ENCODE data around the gene MCF2L.

MCF2L gene

DNA sequence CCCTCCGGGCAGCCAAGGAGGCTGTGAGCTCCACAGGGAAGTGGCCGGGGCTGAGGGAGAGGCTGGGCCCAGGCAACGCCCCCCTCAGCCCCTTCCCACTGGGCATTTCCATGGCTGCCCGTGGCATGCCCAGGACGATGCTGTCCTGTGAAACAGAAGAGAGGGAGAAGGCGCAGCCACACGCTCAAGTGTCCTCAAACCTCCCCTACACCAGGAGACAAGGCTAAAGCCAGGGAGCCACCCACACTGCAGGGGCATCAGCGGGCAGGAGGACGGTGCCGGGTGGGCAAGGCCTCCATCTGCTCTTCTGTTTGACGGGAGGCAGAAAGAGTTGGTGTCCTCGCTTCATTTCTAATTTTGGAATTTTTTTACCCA is 175.2 kb downstream of the MCF2L start:
- Mint-ChIP-seq H3K4me3 (no peak overlapping the region), H3K27me3 (ENCODE audit: low read depth) (peaks cover 6% of the 10 kb centered on the region), H3K36me3 (ENCODE audit: low read depth) (no peaks in the 10 kb centered on the region), H3K27ac (no peak overlapping the region), H3K9me3 (no peaks in the 10 kb centered on the region), H3K4me1 (ENCODE audit: low read depth) (no peaks in the 10 kb centered on the region)

DNA sequence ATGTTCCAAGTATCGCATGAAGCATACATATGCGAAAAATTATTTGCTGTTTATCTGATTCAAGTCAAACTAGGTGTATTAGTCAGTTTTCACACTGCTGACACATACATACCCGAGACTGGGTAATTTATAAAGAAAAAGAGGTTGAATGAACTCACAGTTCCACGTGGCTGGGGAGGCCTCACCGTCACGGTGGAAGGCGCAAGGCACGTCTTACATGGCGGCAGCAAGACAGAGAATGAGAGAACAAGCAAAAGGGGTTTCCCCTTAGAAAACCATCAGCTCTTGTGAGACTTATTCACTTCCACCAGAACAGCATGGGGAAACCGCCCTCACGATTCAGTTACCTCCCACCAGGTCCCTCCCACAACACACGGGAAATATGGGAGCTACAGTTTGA is 176.5 kb downstream of the MCF2L start:
- Mint-ChIP-seq H3K27ac (no peak overlapping the region), H3K9me3 (no peaks in the 10 kb centered on the region), H3K36me3 (ENCODE audit: low read depth) (no peaks in the 10 kb centered on the region), H3K4me1 (ENCODE audit: low read depth) (no peaks in the 10 kb centered on the region), H3K4me3 (no peak overlapping the region), H3K27me3 (ENCODE audit: low read depth) (peaks cover 6% of the 10 kb centered on the region)

DNA sequence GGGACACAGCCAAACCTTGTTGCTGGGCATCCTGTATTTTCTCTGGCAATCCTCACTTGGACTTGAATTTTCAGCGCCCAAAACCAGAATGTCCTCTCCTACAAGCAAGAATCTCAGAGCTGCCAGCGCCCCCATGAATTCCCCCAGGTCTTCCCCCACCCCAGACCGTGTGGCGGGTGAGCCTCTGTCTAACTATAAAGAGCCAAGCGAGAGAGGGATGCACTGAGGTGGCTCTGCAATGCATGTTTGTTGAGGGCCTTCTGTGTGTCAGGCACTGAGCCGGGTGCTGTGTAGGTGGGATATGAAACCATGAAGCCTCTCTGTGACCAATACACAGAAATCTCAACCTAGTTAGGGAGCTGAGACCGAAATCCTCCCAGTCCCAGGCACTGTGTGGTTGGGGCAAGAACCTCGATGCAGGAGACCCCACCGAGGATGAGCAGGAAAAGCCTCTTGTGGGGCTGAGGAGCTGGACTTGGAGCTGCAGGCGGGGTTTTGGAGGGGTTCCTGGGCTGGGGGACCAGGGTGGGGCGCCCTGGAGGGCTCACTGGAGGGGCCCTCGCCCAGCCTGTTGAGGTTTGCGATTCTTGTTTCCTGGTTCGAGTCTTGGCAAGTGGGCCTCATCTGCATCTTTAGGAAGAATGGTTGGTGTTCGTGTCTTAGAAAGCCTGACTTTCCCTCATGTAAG is 177.0 kb downstream of the MCF2L start:
- no peaks in the 10 kb centered on the region for H3K36me3 Mint-ChIP-seq (ENCODE audit: low read depth)
- H3K4me3 Mint-ChIP-seq = no peak overlapping the region
- no peaks in the 10 kb centered on the region for H3K4me1 Mint-ChIP-seq (ENCODE audit: low read depth)
- H3K9me3 Mint-ChIP-seq = no peaks in the 10 kb centered on the region
- H3K27ac Mint-ChIP-seq = no peak overlapping the region
- peaks cover 10% of the 10 kb centered on the region for H3K27me3 Mint-ChIP-seq (ENCODE audit: low read depth)

DNA sequence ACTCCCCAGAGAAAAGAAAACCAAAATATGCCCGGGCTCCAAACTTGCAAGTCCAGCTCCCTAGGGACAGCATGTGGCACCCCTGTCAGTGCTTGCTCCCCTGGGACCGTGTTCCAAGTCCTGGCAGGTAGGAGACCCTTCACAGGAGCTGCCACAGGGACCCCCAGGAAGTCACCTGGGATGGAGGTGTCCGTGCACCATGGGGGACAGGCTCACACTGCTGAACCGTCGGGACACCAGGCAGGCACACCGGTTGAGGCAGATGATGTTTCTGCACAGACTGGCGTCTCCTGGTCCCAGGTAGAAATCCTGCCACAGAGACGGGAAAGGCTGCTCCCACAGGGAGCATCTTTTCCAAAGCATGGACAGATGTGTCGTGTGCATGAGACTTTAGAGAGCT is 177.7 kb downstream of the MCF2L start:
- peaks cover 17% of the 10 kb centered on the region for H3K27me3 Mint-ChIP-seq (ENCODE audit: low read depth)
- H3K36me3 Mint-ChIP-seq (ENCODE audit: low read depth) = no peaks in the 10 kb centered on the region
- H3K4me3 Mint-ChIP-seq = no peak overlapping the region
- H3K27ac Mint-ChIP-seq = peak overlapping the region; percentile 34
- H3K9me3 Mint-ChIP-seq = no peaks in the 10 kb centered on the region
- no peaks in the 10 kb centered on the region for H3K4me1 Mint-ChIP-seq (ENCODE audit: low read depth)

DNA sequence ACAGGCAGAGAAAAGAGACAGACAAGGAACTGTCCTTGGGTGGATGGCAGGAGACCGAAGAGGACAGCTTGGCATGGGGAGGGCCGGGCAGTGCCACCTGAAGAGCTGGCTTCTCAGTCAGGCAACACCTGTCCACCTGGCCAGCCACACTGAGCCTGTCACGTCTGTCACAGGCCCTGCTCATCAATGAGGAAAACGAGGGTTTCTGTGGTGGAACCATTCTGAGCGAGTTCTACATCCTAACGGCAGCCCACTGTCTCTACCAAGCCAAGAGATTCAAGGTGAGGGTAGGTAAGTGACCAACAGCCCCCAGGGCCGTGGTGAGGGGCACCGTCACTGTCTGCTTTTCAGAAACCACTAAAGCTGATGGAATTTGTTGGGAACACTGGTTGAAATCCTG is 178.2 kb downstream of the MCF2L start:
- H3K36me3 Mint-ChIP-seq (ENCODE audit: low read depth) = no peaks in the 10 kb centered on the region
- H3K27me3 Mint-ChIP-seq (ENCODE audit: low read depth) = peaks cover 21% of the 10 kb centered on the region
- peaks cover 1% of the 10 kb centered on the region for H3K4me1 Mint-ChIP-seq (ENCODE audit: low read depth)
- no peak overlapping the region for H3K4me3 Mint-ChIP-seq
- H3K27ac Mint-ChIP-seq = peak overlapping the region; percentile 34
- H3K9me3 Mint-ChIP-seq = no peaks in the 10 kb centered on the region

DNA sequence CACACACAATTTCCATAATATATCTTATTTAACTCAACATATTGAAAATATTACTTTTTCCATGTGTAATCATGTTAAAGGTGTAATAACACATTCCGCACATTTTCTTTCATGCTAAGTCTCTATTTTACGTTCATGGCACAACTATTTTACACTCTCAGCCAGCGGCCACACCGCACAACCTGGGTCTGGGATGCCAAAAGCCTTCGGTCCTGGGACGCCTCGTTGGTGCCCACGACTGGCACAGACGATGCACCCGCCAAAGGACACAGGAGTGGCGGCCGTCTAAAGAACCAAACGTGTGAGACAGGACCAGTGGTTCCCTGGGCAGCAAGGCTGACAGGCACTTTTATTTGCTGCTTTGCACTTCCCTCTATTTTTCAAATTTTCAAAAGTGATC is 179.4 kb downstream of the MCF2L start:
- peaks cover 28% of the 10 kb centered on the region for H3K27me3 Mint-ChIP-seq (ENCODE audit: low read depth)
- H3K36me3 Mint-ChIP-seq (ENCODE audit: low read depth) = peaks cover 4% of the 10 kb centered on the region
- H3K4me3 Mint-ChIP-seq = no peak overlapping the region
- peaks cover 8% of the 10 kb centered on the region for H3K4me1 Mint-ChIP-seq (ENCODE audit: low read depth)
- H3K27ac Mint-ChIP-seq = no peak overlapping the region
- H3K9me3 Mint-ChIP-seq = no peaks in the 10 kb centered on the region

DNA sequence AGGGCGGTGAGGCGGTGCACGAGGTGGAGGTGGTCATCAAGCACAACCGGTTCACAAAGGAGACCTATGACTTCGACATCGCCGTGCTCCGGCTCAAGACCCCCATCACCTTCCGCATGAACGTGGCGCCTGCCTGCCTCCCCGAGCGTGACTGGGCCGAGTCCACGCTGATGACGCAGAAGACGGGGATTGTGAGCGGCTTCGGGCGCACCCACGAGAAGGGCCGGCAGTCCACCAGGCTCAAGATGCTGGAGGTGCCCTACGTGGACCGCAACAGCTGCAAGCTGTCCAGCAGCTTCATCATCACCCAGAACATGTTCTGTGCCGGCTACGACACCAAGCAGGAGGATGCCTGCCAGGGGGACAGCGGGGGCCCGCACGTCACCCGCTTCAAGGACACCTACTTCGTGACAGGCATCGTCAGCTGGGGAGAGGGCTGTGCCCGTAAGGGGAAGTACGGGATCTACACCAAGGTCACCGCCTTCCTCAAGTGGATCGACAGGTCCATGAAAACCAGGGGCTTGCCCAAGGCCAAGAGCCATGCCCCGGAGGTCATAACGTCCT is 180.0 kb downstream of the MCF2L start:
- Mint-ChIP-seq H3K36me3 (ENCODE audit: low read depth) (peaks cover 4% of the 10 kb centered on the region), H3K27ac (no peak overlapping the region), H3K9me3 (no peaks in the 10 kb centered on the region), H3K27me3 (ENCODE audit: low read depth) (peaks cover 28% of the 10 kb centered on the region), H3K4me3 (no peak overlapping the region), H3K4me1 (ENCODE audit: low read depth) (peaks cover 8% of the 10 kb centered on the region)
